ENCODE data around the gene SSNA1. TPM values are rescaled to one million over a fixed set of nuclear protein-coding genes. Genes with fewer than 3 reads are reported as not detected.
A peak's percentile ranks its signal among the peaks of the same experiment; 100 is the strongest.

Gene SSNA1
- total RNA-seq, 4 donors from 2014 or later = 93.5 to 104 (median 99.8) TPM

- Histone ChIP-seq H3K27me3 (no peaks in the 10 kb centered on the region), H3K4me3 (peak overlapping the region; percentile 9 to 74 (median 54)), H3K9me3 (no peaks in the 10 kb centered on the region), H3K36me3 (no peaks in the 10 kb centered on the region), H3K27ac (peak overlapping the region; percentile 82 to 90 (median 88)), H3K4me1 (peaks cover 19 to 81% (median 67%) of the 10 kb centered on the region in 4 donors)
- DNase-seq = peak; percentile 82
- intact Hi-C loops (cut with DNase I; ENCODE audit: low total_unique reads) (no loop called here), in situ Hi-C loops (cut with MboI; ENCODE audit: low pct_ligation_motif_present in 1 of 4, low pct_unique_long_range_greater_than_20kb in 1 of 4, low sequenced_read_pairs in 3 of 4) (no loop called here)
- 64% methylated on average over 15 of the region's 19 CpGs; no CpG with 5 or more reads in 1 of the 2 donors for WGBS, 2 donors (ENCODE audit: low coverage in 1 of 2)
- TF ChIP-seq POLR2AphosphoS5 (IDR thresholded peaks at IDR 0.05) (peak in 2 of 3 donors; percentile 29 to 52), POLR2A (IDR thresholded peaks at IDR 0.05) (peak; percentile 69), CTCF (IDR thresholded peaks at IDR 0.05) (no peak)
Observed at GRCh38 chr9:137198051-137198901, 9.8 kb downstream of the SSNA1 start.

- TF ChIP-seq POLR2AphosphoS5 (IDR thresholded peaks at IDR 0.05) = no peak
- no peak for TF ChIP-seq EP300 (IDR thresholded peaks at IDR 0.05; ENCODE audit: low read depth)
- TF ChIP-seq POLR2A (IDR thresholded peaks at IDR 0.05) = no peak
- no peak for TF ChIP-seq CTCF (IDR thresholded peaks at IDR 0.05)
- WGBS, 2 donors (ENCODE audit: low coverage in 1 of 2) = 33% methylated on average over 11 of the region's 11 CpGs; no CpG with 5 or more reads in 1 of the 2 donors
- no peaks in the 10 kb centered on the region for H3K27me3 ChIP-seq
- peak; percentile 39 for DNase-seq
- no peaks in the 10 kb centered on the region for H3K36me3 ChIP-seq
- H3K27ac ChIP-seq = peak overlapping the region; percentile 82 to 90 (median 88)
- intact Hi-C loops (cut with DNase I; ENCODE audit: low total_unique reads) (no loop called here), in situ Hi-C loops (cut with MboI; ENCODE audit: low pct_ligation_motif_present in 1 of 4, low pct_unique_long_range_greater_than_20kb in 1 of 4, low sequenced_read_pairs in 3 of 4) (no loop called here)
- peaks cover 25 to 86% (median 73%) of the 10 kb centered on the region in 4 donors for H3K4me1 ChIP-seq
- H3K4me3 ChIP-seq = peak overlapping the region; percentile 9 to 74 (median 54)
- no peaks in the 10 kb centered on the region for H3K9me3 ChIP-seq
Observed at GRCh38 chr9:137198902-137199283, 10.4 kb downstream of the SSNA1 start.

- no peaks in the 10 kb centered on the region for H3K9me3 ChIP-seq
- H3K4me1 ChIP-seq = peaks cover 32 to 86% (median 74%) of the 10 kb centered on the region in 4 donors
- DNase-seq = no peak
- H3K27me3 ChIP-seq = no peaks in the 10 kb centered on the region
- peak overlapping the region; percentile 19 to 74 (median 54) for H3K4me3 ChIP-seq
- H3K27ac ChIP-seq = peak overlapping the region; percentile 82 to 90 (median 88)
- in situ Hi-C loops (cut with MboI; ENCODE audit: low pct_ligation_motif_present in 1 of 4, low pct_unique_long_range_greater_than_20kb in 1 of 4, low sequenced_read_pairs in 3 of 4) (loop anchor here in 1 of 4 donors (25.0 kb wide), 1 partner anchor 87 kb away; the partner anchor contains the start of gene DPP7), intact Hi-C loops (cut with DNase I; ENCODE audit: low total_unique reads) (no loop called here)
- WGBS, 2 donors (ENCODE audit: low coverage in 1 of 2) = 13% methylated on average over 39 of the region's 51 CpGs; no CpG with 5 or more reads in 1 of the 2 donors
- no peaks in the 10 kb centered on the region for H3K36me3 ChIP-seq
- no peak for TF ChIP-seq EP300 (IDR thresholded peaks at IDR 0.05; ENCODE audit: low read depth)
- TF ChIP-seq POLR2AphosphoS5 (IDR thresholded peaks at IDR 0.05) = no peak
- no peak for TF ChIP-seq CTCF (IDR thresholded peaks at IDR 0.05)
- no peak for TF ChIP-seq POLR2A (IDR thresholded peaks at IDR 0.05)
Observed at GRCh38 chr9:137199411-137200121, 11.1 kb downstream of the SSNA1 start.
